ENCODE results near the gene ARHGEF26.

The ARHGEF26 gene

GRCh38 chr3:154274348-154274747 lies 153.2 kb downstream of the ARHGEF26 start:
- no peak for DNase-seq

- no peak for DNase-seq
Observed at GRCh38 chr3:154275292-154275691, 154.1 kb downstream of the ARHGEF26 start.

GRCh38 chr3:154275965-154276364 lies 154.8 kb downstream of the ARHGEF26 start:
- no peak for DNase-seq

DNA sequence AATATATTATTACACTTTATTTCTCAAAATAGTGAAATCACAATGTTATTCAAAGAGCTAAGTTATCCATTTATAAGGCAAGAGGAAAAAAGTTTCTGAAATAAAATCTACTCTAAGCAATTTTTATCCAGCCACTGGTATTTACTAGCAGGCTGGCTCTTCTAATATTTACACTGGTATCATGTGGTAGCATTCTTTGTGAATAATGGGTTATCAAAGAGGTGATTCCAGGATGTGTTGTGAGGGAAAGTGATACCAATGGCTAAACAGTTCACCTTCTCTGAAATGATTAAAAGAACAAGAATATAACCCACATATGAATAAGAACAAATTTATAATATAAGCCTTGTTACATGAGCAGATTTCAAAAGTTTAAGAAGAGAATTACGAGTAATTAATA lies 159.0 kb downstream of the ARHGEF26 start:
- DNase-seq = no peak

DNA sequence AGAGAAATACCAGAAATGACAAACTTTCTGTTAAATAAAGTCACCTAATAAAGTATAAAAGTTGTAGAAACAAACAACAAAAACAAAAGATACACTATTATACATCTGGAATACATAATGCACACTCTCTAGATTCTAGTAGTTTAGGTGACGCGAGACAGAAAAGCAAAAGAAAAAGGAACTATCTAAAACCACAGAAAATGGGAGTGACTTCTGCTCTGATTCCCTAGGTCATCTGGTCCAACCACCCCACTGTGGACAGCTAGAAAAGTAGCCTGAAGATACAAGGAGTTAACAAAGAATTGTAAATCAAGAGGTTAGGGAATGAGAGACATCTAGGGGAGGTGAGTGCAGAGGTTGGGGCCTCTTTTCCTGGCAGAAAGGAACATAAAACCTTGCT lies 164.0 kb downstream of the ARHGEF26 start:
- DNase-seq = no peak

DNA sequence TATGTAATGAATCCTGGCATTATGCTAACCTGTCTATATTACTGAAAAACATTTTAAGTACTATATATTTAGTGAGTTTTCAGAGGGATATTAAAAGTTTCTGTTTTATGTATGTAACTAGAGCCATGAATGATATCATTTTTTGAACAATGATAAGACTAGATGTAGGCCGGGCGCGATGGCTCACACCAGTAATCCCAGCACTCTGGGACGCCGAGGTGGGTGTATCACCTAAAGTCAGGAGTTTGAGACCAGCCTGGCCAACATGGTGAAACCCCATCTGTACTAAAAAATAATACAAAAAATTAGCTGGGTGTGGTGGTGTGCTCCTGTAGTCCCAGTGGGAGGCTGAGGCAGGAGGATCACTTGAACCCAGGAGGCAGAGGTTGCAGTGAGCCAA lies 169.0 kb downstream of the ARHGEF26 start:
- DNase-seq = no peak

GRCh38 chr3:154294016-154294415 lies 172.8 kb downstream of the ARHGEF26 start:
- DNase-seq = no peak

GRCh38 chr3:154301561-154301960 lies 180.4 kb downstream of the ARHGEF26 start:
- no peak for DNase-seq

GRCh38 chr3:154304116-154304786 lies 183.1 kb downstream of the ARHGEF26 start:
- DNase-seq = no peak

GRCh38 chr3:154304936-154305335 lies 183.7 kb downstream of the ARHGEF26 start:
- no peak for DNase-seq

- no peak for DNase-seq
Observed at GRCh38 chr3:154307363-154307762, 186.2 kb downstream of the ARHGEF26 start.

All from NCI-H446 (cell line).